K562 treated with DMSO at 1 percent for 24 hours (cell line): ENCODE data around the gene GAREM1. TPM values are rescaled to one million over a fixed set of nuclear protein-coding genes. Genes with fewer than 3 reads are reported as not detected.

Experiments used
- total RNA-seq: library from RNA; unstranded; fragments of 300-600 nt; gene quantifications from 2 replicates; pipeline ENCODE4 v1.2.3, GENCODE V29; 2022; ENCODE audit warnings: low read depth; ENCODE audit not compliant: insufficient read depth

Gene GAREM1
- 0.36 and 0.60 TPM in 2 replicates for total RNA-seq

GRCh38 chr18:32470714-32471633, at the start of gene GAREM1:
TSS of gene GAREM1 (minus strand) at chr18:32470882. CDS start at chr18:32470428, 454 bp downstream.

